ENCODE measurements around the gene TCP11L2.

The TCP11L2 gene

DNA sequence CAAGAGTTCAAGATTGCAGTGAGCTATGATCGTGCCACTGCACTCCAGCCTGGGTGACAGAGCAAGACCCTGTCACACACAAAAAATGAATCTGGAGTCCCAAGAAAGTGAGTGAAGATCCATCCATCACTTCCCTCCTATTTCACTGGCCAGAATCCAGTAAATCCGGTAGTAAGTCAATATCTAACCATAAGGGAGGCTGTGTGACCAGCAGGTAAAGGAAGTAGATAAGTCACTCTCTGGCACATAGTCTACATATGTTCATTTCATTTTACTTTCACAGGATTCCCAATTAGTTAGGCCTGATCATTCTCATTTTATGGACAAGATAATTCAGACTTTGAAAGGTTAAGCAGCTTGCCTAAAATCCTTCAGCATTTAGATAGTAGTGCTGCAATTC, 11.9 kb upstream of the TCP11L2 start:
- H3K4me3 ChIP-seq (replicated peaks; ENCODE audit: insufficient read depth, low read length), result no peak overlapping the region
- no peak overlapping the region for H3K27ac ChIP-seq (replicated peaks)
- TF ChIP-seq POLR2AphosphoS5 (IDR thresholded peaks at IDR 0.05; ENCODE audit: low read depth), result no peak
- no peak for TF ChIP-seq GABPA (IDR thresholded peaks at IDR 0.05; ENCODE audit: low read depth)
- TF ChIP-seq, protein P1, sequence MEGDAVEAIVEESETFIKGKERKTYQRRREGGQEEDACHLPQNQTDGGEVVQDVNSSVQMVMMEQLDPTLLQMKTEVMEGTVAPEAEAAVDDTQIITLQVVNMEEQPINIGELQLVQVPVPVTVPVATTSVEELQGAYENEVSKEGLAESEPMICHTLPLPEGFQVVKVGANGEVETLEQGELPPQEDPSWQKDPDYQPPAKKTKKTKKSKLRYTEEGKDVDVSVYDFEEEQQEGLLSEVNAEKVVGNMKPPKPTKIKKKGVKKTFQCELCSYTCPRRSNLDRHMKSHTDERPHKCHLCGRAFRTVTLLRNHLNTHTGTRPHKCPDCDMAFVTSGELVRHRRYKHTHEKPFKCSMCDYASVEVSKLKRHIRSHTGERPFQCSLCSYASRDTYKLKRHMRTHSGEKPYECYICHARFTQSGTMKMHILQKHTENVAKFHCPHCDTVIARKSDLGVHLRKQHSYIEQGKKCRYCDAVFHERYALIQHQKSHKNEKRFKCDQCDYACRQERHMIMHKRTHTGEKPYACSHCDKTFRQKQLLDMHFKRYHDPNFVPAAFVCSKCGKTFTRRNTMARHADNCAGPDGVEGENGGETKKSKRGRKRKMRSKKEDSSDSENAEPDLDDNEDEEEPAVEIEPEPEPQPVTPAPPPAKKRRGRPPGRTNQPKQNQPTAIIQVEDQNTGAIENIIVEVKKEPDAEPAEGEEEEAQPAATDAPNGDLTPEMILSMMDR (IDR thresholded peaks at IDR 0.05; ENCODE audit: insufficient read depth, low read length), result no peak
- no peak for TF ChIP-seq SPI1 (IDR thresholded peaks at IDR 0.05; ENCODE audit: borderline replicate concordance, low read depth)
- no peak for TF ChIP-seq REST (IDR thresholded peaks at IDR 0.05; ENCODE audit: insufficient replicate concordance, low read depth)
- peaks cover 5% of the 10 kb centered on the region for H3K27me3 ChIP-seq (ENCODE audit: insufficient read depth, poor library complexity, severe bottlenecking)
- no peak for DNase-seq (ENCODE audit: low read depth in 1 of 2, low spot score in 1 of 2)

- Histone ChIP-seq H3K27ac (replicated peaks) (no peak overlapping the region), H3K4me3 (replicated peaks; ENCODE audit: insufficient read depth, low read length) (no peak overlapping the region), H3K27me3 (ENCODE audit: insufficient read depth, poor library complexity, severe bottlenecking) (peaks cover 2% of the 10 kb centered on the region)
- TF ChIP-seq REST (IDR thresholded peaks at IDR 0.05; ENCODE audit: insufficient replicate concordance, low read depth) (no peak), POLR2AphosphoS5 (IDR thresholded peaks at IDR 0.05; ENCODE audit: low read depth) (no peak), SPI1 (IDR thresholded peaks at IDR 0.05; ENCODE audit: borderline replicate concordance, low read depth) (no peak), GABPA (IDR thresholded peaks at IDR 0.05; ENCODE audit: low read depth) (no peak)
- TF ChIP-seq, protein P1 (IDR thresholded peaks at IDR 0.05; ENCODE audit: insufficient read depth, low read length), result no peak
- DNase-seq (ENCODE audit: low read depth in 1 of 2, low spot score in 1 of 2), result no peak
These were observed 11.2 kb upstream of the TCP11L2 start for GRCh38 chr12:106291342-106291741.

DNA sequence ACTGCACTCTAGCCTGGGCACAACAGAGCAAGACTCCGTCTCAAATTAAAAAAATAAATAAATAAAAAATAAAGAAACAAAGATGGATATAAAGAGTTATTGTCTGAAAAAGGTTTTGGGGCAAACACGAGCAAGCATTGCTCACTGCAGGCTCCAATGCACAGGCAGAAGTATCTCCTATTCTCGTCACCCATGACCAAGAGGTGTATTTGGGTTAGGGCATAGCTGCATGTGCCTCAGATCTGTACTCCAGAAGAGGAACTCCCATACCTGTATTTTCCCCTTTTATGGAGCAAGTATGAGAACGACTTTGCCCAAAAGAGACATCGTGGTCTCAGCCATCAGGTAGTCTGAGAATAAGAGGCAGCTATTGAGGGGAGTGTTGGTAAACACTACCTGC, 10.2 kb upstream of the TCP11L2 start:
- Histone ChIP-seq H3K4me3 (replicated peaks; ENCODE audit: insufficient read depth, low read length) (no peak overlapping the region), H3K27me3 (ENCODE audit: insufficient read depth, poor library complexity, severe bottlenecking) (peaks cover 2% of the 10 kb centered on the region), H3K27ac (replicated peaks) (no peak overlapping the region)
- no peak for DNase-seq (ENCODE audit: low read depth in 1 of 2, low spot score in 1 of 2)
- TF ChIP-seq POLR2AphosphoS5 (IDR thresholded peaks at IDR 0.05; ENCODE audit: low read depth) (no peak), REST (IDR thresholded peaks at IDR 0.05; ENCODE audit: insufficient replicate concordance, low read depth) (no peak), SPI1 (IDR thresholded peaks at IDR 0.05; ENCODE audit: borderline replicate concordance, low read depth) (no peak), GABPA (IDR thresholded peaks at IDR 0.05; ENCODE audit: low read depth) (no peak)
- TF ChIP-seq, protein P1 (IDR thresholded peaks at IDR 0.05; ENCODE audit: insufficient read depth, low read length), result no peak

Data from HL-60 (cell line).